ENCODE results near the gene SIAH3. TPM values are rescaled to one million over a fixed set of nuclear protein-coding genes. Genes with fewer than 3 reads are reported as not detected.

Gene SIAH3
- total RNA-seq, 2 experiments from 2014 or later, result 1.3 to 1.6 TPM

- H3K9me3 Mint-ChIP-seq, result no peaks in the 10 kb centered on the region
- ATAC-seq (ENCODE audit: poor library complexity) (no peak), DNase-seq (no peak)
- H3K4me3 Mint-ChIP-seq, result no peak overlapping the region
- Histone ChIP-seq H3K4me1 (ENCODE audit: insufficient read depth, low read length) (no peaks in the 10 kb centered on the region), H3K4me3 (ENCODE audit: low read length) (no peak overlapping the region), H3K27ac (ENCODE audit: low read depth in 1 of 2, low read length in 2 of 2) (no peak overlapping the region), H3K27me3 (ENCODE audit: control insufficient read depth in 1 of 2, insufficient read depth in 2 of 2, low read length in 2 of 2) (no peaks in the 10 kb centered on the region), H3K36me3 (ENCODE audit: insufficient read depth, low read length) (no peaks in the 10 kb centered on the region), H3K9me3 (ENCODE audit: control insufficient read depth in 1 of 2, insufficient read depth in 1 of 2, low read length in 2 of 2) (no peaks in the 10 kb centered on the region)
- no peaks in the 10 kb centered on the region for H3K27me3 Mint-ChIP-seq
- no peaks in the 10 kb centered on the region for H3K4me1 Mint-ChIP-seq (ENCODE audit: low read depth)
- POLR2A ChIA-PET, result no interaction called here
- CTCF ChIA-PET, result no interaction called here
- no peak for TF ChIP-seq CTCF (IDR thresholded peaks at IDR 0.05)
- no peak overlapping the region for H3K27ac Mint-ChIP-seq
- H3K36me3 Mint-ChIP-seq (ENCODE audit: low read depth), result peaks cover 7% of the 10 kb centered on the region
- intact Hi-C loops (cut with DNase I, micrococcal nuclease), result loop anchor here in 1 of 2 experiments (5.0 kb wide), 1 partner anchor 50 kb away; no protein-coding TSS in a partner anchor
These were observed 29.7 kb downstream of the SIAH3 start for GRCh38 chr13:45821811-45822210.

DNA sequence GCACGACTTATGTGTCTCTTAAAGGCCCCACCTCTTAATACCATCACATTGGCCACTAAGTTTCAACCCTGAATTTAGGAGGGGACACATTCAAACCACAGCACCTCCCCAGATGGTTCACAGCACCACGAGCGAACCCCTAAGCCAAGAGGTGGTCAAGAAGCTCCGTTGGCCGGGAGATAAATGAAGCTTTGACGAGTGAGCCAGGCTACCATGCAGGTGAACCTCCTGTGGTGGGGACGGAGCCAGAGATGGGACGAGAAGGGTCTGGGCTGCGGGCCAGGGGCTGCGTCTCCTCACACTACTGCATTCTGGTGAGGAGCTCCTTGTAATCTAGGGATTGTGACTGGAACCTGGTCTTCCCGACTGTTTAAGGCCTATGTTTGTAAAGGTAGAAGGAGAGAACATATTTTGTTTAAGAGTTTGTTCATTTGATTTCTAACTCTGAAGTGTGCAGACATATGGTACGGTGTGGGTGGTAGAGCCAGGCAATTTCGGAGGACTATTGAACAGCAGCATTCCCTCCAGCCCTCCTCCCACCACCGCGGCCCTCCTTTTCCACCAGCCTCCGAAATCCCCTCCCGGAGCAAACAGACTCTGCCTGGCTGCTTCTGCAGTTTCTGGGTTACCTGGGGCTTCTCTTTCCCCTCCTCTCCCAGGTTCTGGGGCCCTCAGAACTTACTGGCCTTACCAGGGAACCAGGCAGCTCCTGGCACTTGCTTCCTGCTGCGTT, 31.3 kb downstream of the SIAH3 start:
- Histone ChIP-seq H3K4me1 (ENCODE audit: insufficient read depth, low read length) (no peaks in the 10 kb centered on the region), H3K4me3 (ENCODE audit: low read length) (no peak overlapping the region), H3K9me3 (ENCODE audit: control insufficient read depth in 1 of 2, insufficient read depth in 1 of 2, low read length in 2 of 2) (no peaks in the 10 kb centered on the region), H3K36me3 (ENCODE audit: insufficient read depth, low read length) (no peaks in the 10 kb centered on the region), H3K27me3 (ENCODE audit: control insufficient read depth in 1 of 2, insufficient read depth in 2 of 2, low read length in 2 of 2) (no peaks in the 10 kb centered on the region), H3K27ac (ENCODE audit: low read depth in 1 of 2, low read length in 2 of 2) (no peak overlapping the region)
- no peaks in the 10 kb centered on the region for H3K27me3 Mint-ChIP-seq
- no peaks in the 10 kb centered on the region for H3K4me1 Mint-ChIP-seq (ENCODE audit: low read depth)
- no peak for ATAC-seq (ENCODE audit: poor library complexity)
- no peak overlapping the region for H3K4me3 Mint-ChIP-seq
- no peak for TF ChIP-seq CTCF (IDR thresholded peaks at IDR 0.05)
- ChIA-PET POLR2A (no interaction called here), CTCF (no interaction called here)
- DNase-seq, result no peak
- H3K9me3 Mint-ChIP-seq, result no peaks in the 10 kb centered on the region
- H3K27ac Mint-ChIP-seq, result no peak overlapping the region
- intact Hi-C loops (cut with DNase I, micrococcal nuclease), result loop anchor here in 1 of 2 experiments (5.0 kb wide), 1 partner anchor 52 kb away; no protein-coding TSS in a partner anchor
- H3K36me3 Mint-ChIP-seq (ENCODE audit: low read depth), result peaks cover 7% of the 10 kb centered on the region

DNA sequence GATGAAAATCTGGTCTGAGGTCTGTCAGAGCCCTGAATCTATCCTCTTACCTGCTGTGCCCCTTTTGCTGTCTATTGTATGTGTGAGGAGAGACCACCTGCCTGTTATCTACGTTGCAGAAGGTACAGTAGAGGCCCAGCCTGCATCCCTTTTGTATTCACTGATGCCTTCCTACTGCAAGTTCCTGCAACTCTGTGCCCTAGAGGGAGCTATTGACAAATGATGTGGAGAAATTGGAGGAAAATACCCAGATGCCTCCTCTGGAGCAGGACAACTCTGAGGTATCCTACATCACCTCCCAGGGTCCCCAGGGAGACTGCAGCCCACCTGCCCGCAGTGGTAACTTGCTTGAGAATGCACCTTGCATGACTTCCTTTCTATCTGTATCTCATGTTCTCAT, 33.7 kb downstream of the SIAH3 start:
- Mint-ChIP-seq H3K27ac (no peak overlapping the region), H3K4me1 (ENCODE audit: low read depth) (no peaks in the 10 kb centered on the region), H3K9me3 (no peaks in the 10 kb centered on the region), H3K36me3 (ENCODE audit: low read depth) (peaks cover 7% of the 10 kb centered on the region), H3K4me3 (no peak overlapping the region), H3K27me3 (no peaks in the 10 kb centered on the region)
- DNase-seq (no peak), ATAC-seq (ENCODE audit: poor library complexity) (no peak)
- Histone ChIP-seq H3K4me3 (ENCODE audit: low read length) (no peak overlapping the region), H3K9me3 (ENCODE audit: control insufficient read depth in 1 of 2, insufficient read depth in 1 of 2, low read length in 2 of 2) (no peaks in the 10 kb centered on the region), H3K36me3 (ENCODE audit: insufficient read depth, low read length) (no peaks in the 10 kb centered on the region), H3K27ac (ENCODE audit: low read depth in 1 of 2, low read length in 2 of 2) (no peak overlapping the region), H3K27me3 (ENCODE audit: control insufficient read depth in 1 of 2, insufficient read depth in 2 of 2, low read length in 2 of 2) (no peaks in the 10 kb centered on the region), H3K4me1 (ENCODE audit: insufficient read depth, low read length) (no peaks in the 10 kb centered on the region)
- POLR2A ChIA-PET, result no interaction called here
- intact Hi-C loops (cut with DNase I, micrococcal nuclease), result no loop called here
- TF ChIP-seq CTCF (IDR thresholded peaks at IDR 0.05), result no peak
- CTCF ChIA-PET, result no interaction called here

All from CD4-positive, alpha-beta T cell (primary cell).